ENCODE data around the gene SNTG2. TPM values are rescaled to one million over a fixed set of nuclear protein-coding genes. Genes with fewer than 3 reads are reported as not detected.

SNTG2 gene
- total and polyA plus RNA-seq, 2 of the 13 experiments (the other 11 are each of a cell fraction or from before 2014, with no cell fraction given) = not detected

DNA sequence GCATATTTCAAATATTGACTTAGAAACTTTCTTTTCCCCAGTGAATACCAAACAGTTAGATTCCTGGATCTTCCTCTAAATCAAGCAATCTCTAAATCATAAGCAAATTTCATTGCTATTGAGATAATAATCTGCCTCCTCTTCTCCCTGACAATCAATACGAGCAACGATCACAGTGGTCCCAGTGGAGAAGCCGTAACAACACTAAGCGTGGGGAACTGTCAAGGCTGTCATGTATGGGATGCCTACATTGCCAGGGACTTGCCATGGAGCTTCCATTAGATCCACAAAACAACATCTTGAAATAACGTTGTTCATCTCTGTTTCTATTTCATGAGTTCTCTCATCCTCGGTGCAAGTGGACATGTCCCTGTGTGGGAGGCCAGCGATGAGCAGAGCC is 61.3 kb downstream of the SNTG2 start:
- no peak for ATAC-seq
- Histone ChIP-seq H3K4me3 (replicated peaks in 1 of 3; ENCODE audit: insufficient read depth in 1 of 3, low read depth in 2 of 3, low read length in 3 of 3) (no peak overlapping the region), H3K27me3 (ENCODE audit: control insufficient read depth in 1 of 2, insufficient read depth in 2 of 2, low read length in 2 of 2) (peaks cover 0 to 8% of the 10 kb centered on the region in 2 experiments; a peak in 1 of 5 replicates), H3K4me2 (ENCODE audit: low read depth, low read length) (no peak overlapping the region), H3K36me3 (replicated peaks in 1 of 2; ENCODE audit: control insufficient read depth in 1 of 2, insufficient read depth in 2 of 2, low read length in 2 of 2) (no peaks in the 10 kb centered on the region), H3K4me1 (ENCODE audit: insufficient read depth, low read length) (no peaks in the 10 kb centered on the region), H3K27ac (ENCODE audit: extremely low read length, insufficient read depth, low read length) (no peak overlapping the region), H3K9me3 (ENCODE audit: low read length) (no peaks in the 10 kb centered on the region), H4K20me1 (ENCODE audit: insufficient read depth, low read length) (no peaks in the 10 kb centered on the region), H2AFZ (ENCODE audit: low read length) (no peak overlapping the region), H3K79me2 (ENCODE audit: insufficient read depth, low read length) (no peaks in the 10 kb centered on the region), H3K9ac (ENCODE audit: insufficient read depth, low read depth, low read length) (no peak overlapping the region)
- BruUV-seq (replicated peaks) = no TSS peak
- intact Hi-C loops (cut with micrococcal nuclease; ENCODE audit: unreplicated experiment) (no loop called here), in situ Hi-C loops (cut with HindIII; ENCODE audit: extremely low pct_ligation_motif_present, low pct_unique_long_range_greater_than_20kb) (no loop called here)
- TF ChIP-seq, protein P1, sequence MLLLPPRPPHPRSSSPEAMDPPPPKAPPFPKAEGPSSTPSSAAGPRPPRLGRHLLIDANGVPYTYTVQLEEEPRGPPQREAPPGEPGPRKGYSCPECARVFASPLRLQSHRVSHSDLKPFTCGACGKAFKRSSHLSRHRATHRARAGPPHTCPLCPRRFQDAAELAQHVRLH (CRISPR knock-in tag; IDR thresholded peaks at IDR 0.05; ENCODE audit: borderline replicate concordance, low read depth) = no peak
- TF ChIP-seq ZFAT (CRISPR knock-in tag; conservative IDR thresholded peaks at IDR 0.05) (no peak), GATA4 (IDR thresholded peaks at IDR 0.05; ENCODE audit: borderline replicate concordance, low read depth) (no peak), ZNF143 (CRISPR knock-in tag; IDR thresholded peaks at IDR 0.05) (no peak), ZSCAN30 (CRISPR knock-in tag; IDR thresholded peaks at IDR 0.05) (no peak), ZBTB42 (CRISPR knock-in tag; IDR thresholded peaks at IDR 0.05) (no peak), HNRNPH1 (optimal IDR thresholded peaks at IDR 0.05; ENCODE audit: low read depth, low read length) (no peak), ZNF546 (CRISPR knock-in tag; conservative IDR thresholded peaks at IDR 0.05) (no peak), SOX13 (IDR thresholded peaks at IDR 0.05) (no peak), SOX13 (CRISPR knock-in tag; conservative IDR thresholded peaks at IDR 0.05 in 1 of 2, IDR thresholded peaks at IDR 0.05 in 1 of 2) (no peak), RFX1 (IDR thresholded peaks at IDR 0.05) (no peak), GATAD2A (CRISPR knock-in tag; IDR thresholded peaks at IDR 0.05) (no peak), DMAP1 (CRISPR knock-in tag; IDR thresholded peaks at IDR 0.05) (no peak)
- TF ChIP-seq, protein P2, sequence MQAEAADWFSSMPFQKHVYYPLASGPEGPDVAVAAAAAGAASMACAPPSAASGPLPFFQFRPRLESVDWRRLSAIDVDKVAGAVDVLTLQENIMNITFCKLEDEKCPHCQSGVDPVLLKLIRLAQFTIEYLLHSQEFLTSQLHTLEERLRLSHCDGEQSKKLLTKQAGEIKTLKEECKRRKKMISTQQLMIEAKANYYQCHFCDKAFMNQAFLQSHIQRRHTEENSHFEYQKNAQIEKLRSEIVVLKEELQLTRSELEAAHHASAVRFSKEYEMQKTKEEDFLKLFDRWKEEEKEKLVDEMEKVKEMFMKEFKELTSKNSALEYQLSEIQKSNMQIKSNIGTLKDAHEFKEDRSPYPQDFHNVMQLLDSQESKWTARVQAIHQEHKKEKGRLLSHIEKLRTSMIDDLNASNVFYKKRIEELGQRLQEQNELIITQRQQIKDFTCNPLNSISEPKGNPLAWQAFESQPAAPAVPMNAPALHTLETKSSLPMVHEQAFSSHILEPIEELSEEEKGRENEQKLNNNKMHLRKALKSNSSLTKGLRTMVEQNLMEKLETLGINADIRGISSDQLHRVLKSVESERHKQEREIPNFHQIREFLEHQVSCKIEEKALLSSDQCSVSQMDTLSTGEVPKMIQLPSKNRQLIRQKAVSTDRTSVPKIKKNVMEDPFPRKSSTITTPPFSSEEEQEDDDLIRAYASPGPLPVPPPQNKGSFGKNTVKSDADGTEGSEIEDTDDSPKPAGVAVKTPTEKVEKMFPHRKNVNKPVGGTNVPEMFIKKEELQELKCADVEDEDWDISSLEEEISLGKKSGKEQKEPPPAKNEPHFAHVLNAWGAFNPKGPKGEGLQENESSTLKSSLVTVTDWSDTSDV (CRISPR knock-in tag; IDR thresholded peaks at IDR 0.05) = no peak
- TF ChIP-seq, protein P3, sequence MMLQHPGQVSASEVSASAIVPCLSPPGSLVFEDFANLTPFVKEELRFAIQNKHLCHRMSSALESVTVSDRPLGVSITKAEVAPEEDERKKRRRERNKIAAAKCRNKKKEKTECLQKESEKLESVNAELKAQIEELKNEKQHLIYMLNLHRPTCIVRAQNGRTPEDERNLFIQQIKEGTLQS (CRISPR knock-in tag; IDR thresholded peaks at IDR 0.05) = no peak
- TF ChIP-seq, protein P4, sequence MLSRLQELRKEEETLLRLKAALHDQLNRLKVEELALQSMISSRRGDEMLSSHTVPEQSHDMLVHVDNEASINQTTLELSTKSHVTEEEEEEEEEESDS (CRISPR knock-in tag; IDR thresholded peaks at IDR 0.05; ENCODE audit: borderline replicate concordance) = no peak
- TF ChIP-seq, protein P5, sequence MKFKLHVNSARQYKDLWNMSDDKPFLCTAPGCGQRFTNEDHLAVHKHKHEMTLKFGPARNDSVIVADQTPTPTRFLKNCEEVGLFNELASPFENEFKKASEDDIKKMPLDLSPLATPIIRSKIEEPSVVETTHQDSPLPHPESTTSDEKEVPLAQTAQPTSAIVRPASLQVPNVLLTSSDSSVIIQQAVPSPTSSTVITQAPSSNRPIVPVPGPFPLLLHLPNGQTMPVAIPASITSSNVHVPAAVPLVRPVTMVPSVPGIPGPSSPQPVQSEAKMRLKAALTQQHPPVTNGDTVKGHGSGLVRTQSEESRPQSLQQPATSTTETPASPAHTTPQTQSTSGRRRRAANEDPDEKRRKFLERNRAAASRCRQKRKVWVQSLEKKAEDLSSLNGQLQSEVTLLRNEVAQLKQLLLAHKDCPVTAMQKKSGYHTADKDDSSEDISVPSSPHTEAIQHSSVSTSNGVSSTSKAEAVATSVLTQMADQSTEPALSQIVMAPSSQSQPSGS (CRISPR knock-in tag; IDR thresholded peaks at IDR 0.05) = no peak
- TF ChIP-seq, protein P6, sequence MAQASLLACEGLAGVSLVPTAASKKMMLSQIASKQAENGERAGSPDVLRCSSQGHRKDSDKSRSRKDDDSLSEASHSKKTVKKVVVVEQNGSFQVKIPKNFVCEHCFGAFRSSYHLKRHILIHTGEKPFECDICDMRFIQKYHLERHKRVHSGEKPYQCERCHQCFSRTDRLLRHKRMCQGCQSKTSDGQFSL (CRISPR knock-in tag; IDR thresholded peaks at IDR 0.05) = no peak
- TF ChIP-seq, protein P7, sequence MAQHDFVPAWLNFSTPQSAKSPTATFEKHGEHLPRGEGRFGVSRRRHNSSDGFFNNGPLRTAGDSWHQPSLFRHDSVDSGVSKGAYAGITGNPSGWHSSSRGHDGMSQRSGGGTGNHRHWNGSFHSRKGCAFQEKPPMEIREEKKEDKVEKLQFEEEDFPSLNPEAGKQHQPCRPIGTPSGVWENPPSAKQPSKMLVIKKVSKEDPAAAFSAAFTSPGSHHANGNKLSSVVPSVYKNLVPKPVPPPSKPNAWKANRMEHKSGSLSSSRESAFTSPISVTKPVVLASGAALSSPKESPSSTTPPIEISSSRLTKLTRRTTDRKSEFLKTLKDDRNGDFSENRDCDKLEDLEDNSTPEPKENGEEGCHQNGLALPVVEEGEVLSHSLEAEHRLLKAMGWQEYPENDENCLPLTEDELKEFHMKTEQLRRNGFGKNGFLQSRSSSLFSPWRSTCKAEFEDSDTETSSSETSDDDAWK (CRISPR knock-in tag; IDR thresholded peaks at IDR 0.05) = no peak
- POLR2A ChIA-PET = no interaction called here
- 40% methylated on average over 7 of the region's 7 CpGs for WGBS (ENCODE audit: low lambda C conversion rate)
- no peak for DNase-seq (ENCODE audit: low spot score)
- CTCF ChIA-PET (ENCODE audit: low intra/inter-chr PET ratio, low total read pairs) = no interaction called here
- no peak for FAIRE-seq
